Right lobe of liver (tissue), 4 donors: ENCODE results near the gene VPS52.

Source experiments
- CTCF ChIP-seq, 4 donors: fragments of 200-600 bp in 3 of 4; fragments of 450-650 bp in 1 of 4; IDR thresholded peaks; one replicate each; pipeline versions ENCODE4 v1.5.1 to v1.8.0; 2016 to 2022; ENCODE audit warnings: antibody characterized with exemption in 4 of 4, mild to moderate bottlenecking in 2 of 4
- POLR2A ChIP-seq: fragments of 450-650 bp; IDR thresholded peaks from one replicate; pipeline ENCODE4 v1.6.1; 2017; ENCODE audit warnings: antibody characterized with exemption, mild to moderate bottlenecking
- donor health status: DM: no; HTN: no; CAD: no.
- donor health status: DM: no; HTN: no; CAD: no.
- donor health status: DM: no; HTN: yes; CAD: no.

- TF ChIP-seq CTCF (IDR thresholded peaks at IDR 0.05) (no peak), POLR2A (no peak)
These were observed 7.6 kb upstream of the VPS52 start for GRCh38 chr6:33279257-33279695.
